Peyer's patch (tissue), 4 donors: ENCODE results near the gene COL4A1.

Experiments used
- POLR2A ChIP-seq, 2 donors: fragments of 450-650 bp; IDR thresholded peaks; one replicate each; pipeline ENCODE4 v1.5.1; 2017; ENCODE audit warnings: antibody characterized with exemption in 2 of 2, mild to moderate bottlenecking in 2 of 2, moderate library complexity in 2 of 2
- TF ChIP-seq, protein P1 (sequence below), 6 experiments: fragments of 450-650 bp in 4 of 6; fragments of 200-600 bp in 2 of 6; sonication (generic) in 1 of 6; IDR thresholded peaks; one replicate each; pipeline ENCODE4 v1.5.1; 2017 to 2019; ENCODE audit warnings: antibody characterized with exemption in 6 of 6, mild to moderate bottlenecking in 3 of 6, moderate library complexity in 1 of 6

DNA sequence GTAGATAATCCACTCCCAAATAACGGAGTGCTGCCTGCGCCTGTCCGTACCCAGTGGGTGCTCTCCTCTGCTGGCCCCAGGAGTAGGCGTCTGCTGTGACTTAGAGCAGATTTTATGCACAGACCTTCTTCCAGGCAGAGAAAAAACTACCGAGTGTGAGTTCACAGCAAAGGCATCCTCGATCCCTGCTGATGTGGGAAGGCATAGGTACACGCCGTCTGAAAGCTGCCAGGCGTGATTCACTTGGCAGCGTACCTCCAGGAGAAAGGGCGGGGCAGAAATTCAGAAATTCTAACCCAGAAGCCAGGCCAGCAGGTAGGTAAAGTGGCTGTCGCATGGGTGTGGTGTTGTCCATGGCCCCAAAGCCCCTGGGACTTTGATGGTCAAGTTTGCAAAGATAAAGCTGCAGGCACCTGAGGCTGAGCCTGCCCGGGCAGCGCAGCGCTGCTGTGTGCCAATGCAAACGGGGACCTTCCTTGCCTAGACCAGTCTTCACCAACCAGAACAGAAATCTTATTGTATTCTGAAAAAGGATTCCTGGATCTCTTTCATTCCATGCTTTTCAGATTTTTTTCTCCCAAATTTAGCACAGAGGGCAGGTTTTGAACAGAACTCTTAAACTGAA is 36.4 kb upstream of the COL4A1 start:
- TF ChIP-seq, protein P1, sequence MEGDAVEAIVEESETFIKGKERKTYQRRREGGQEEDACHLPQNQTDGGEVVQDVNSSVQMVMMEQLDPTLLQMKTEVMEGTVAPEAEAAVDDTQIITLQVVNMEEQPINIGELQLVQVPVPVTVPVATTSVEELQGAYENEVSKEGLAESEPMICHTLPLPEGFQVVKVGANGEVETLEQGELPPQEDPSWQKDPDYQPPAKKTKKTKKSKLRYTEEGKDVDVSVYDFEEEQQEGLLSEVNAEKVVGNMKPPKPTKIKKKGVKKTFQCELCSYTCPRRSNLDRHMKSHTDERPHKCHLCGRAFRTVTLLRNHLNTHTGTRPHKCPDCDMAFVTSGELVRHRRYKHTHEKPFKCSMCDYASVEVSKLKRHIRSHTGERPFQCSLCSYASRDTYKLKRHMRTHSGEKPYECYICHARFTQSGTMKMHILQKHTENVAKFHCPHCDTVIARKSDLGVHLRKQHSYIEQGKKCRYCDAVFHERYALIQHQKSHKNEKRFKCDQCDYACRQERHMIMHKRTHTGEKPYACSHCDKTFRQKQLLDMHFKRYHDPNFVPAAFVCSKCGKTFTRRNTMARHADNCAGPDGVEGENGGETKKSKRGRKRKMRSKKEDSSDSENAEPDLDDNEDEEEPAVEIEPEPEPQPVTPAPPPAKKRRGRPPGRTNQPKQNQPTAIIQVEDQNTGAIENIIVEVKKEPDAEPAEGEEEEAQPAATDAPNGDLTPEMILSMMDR (IDR thresholded peaks at IDR 0.05) = no peak
- no peak for TF ChIP-seq POLR2A (IDR thresholded peaks at IDR 0.05)
